Lower lobe of right lung (tissue), 2 donors: Measurements from ENCODE around the gene KCNE5. TPM values are rescaled to one million over a fixed set of nuclear protein-coding genes. Genes with fewer than 3 reads are reported as not detected.

ENCODE experiments used
- ATAC-seq, 2 donors: fragments of 200-7000 bp; cut with Tn5 transposase; one replicate each; pipeline ENCODE4 v1.9.1; 2020 to 2022; ENCODE audit warnings: mild to moderate bottlenecking in 2 of 2, moderate library complexity in 2 of 2
- DNase-seq: peaks from one replicate; pipeline ENCODE4 v3.0.0-alpha.2; 2020
- H3K27ac ChIP-seq: fragments of 200-600 bp; one replicate; pipeline ENCODE4 v1.8.0; 2022
- H3K27me3 ChIP-seq: fragments of 200-600 bp; one replicate; pipeline ENCODE4 v1.8.0; 2022; ENCODE audit warnings: low read depth
- H3K36me3 ChIP-seq: fragments of 200-600 bp; one replicate; pipeline ENCODE4 v1.8.0; 2022; ENCODE audit warnings: mild to moderate bottlenecking
- H3K4me1 ChIP-seq: fragments of 200-600 bp; one replicate; pipeline ENCODE4 v1.8.0; 2022
- H3K4me3 ChIP-seq: fragments of 200-600 bp; one replicate; pipeline ENCODE4 v1.8.0; 2022; ENCODE audit warnings: mild to moderate bottlenecking
- H3K9me3 ChIP-seq: fragments of 200-600 bp; one replicate; pipeline ENCODE4 v1.8.0; 2022
- CTCF ChIP-seq: fragments of 200-600 bp; IDR thresholded peaks from one replicate; pipeline ENCODE4 v1.8.0; 2022; ENCODE audit warnings: antibody characterized with exemption, mild to moderate bottlenecking
- intact Hi-C: fragments of 100-400 bp; cut with DNase I; formaldehyde crosslinking; loops from one replicate; pipeline ENCODE4 v1.11.0; 2022
- total RNA-seq: library from RNA; stranded (reverse); fragmentation: NEBNext Ultra II Directional; extraction: Animal tissue kit (Norgen Biotek cat#: 25700); gene quantifications from one replicate; pipeline ENCODE4 v1.2.1, GENCODE V29; 2021
- donor health status: DM: no; HTN: yes; CAD: no; lungs with severe emphysema.

The KCNE5 gene
- total RNA-seq, 1 donor from 2014 or later, result not detected

- intact Hi-C loops, result no loop called here
- no peaks in the 10 kb centered on the region for H3K36me3 ChIP-seq
These were observed 2.7 kb downstream of the KCNE5 start for GRCh38 chrX:109622270-109622669.

GRCh38 chrX:109619771-109620170 lies 5.2 kb downstream of the KCNE5 start:
- no peaks in the 10 kb centered on the region for H3K4me1 ChIP-seq
- intact Hi-C loops, result no loop called here
- DNase-seq (no peak), ATAC-seq (no peak)
- H3K9me3 ChIP-seq, result no peaks in the 10 kb centered on the region
- no peak overlapping the region for H3K4me3 ChIP-seq
- TF ChIP-seq CTCF, result no peak
- H3K27ac ChIP-seq, result no peak overlapping the region
- no peaks in the 10 kb centered on the region for H3K27me3 ChIP-seq
- H3K36me3 ChIP-seq, result no peaks in the 10 kb centered on the region

More at GRCh38 chrX:109622270-109622669, 2.7 kb downstream of the KCNE5 start:
- no peak for ATAC-seq
- DNase-seq, result no peak
- Histone ChIP-seq H3K9me3 (no peaks in the 10 kb centered on the region), H3K4me3 (no peak overlapping the region), H3K27ac (no peak overlapping the region), H3K4me1 (no peaks in the 10 kb centered on the region), H3K27me3 (no peaks in the 10 kb centered on the region)
- no peak for TF ChIP-seq CTCF

GRCh38 chrX:109614951-109615350 lies 10.0 kb downstream of the KCNE5 start:
- no peak for TF ChIP-seq CTCF
- intact Hi-C loops, result no loop called here
- H3K27me3 ChIP-seq, result no peaks in the 10 kb centered on the region
- ATAC-seq (no peak), DNase-seq (no peak)
- H3K9me3 ChIP-seq, result no peaks in the 10 kb centered on the region
- H3K27ac ChIP-seq, result no peak overlapping the region
- no peak overlapping the region for H3K4me3 ChIP-seq
- no peaks in the 10 kb centered on the region for H3K4me1 ChIP-seq
- H3K36me3 ChIP-seq, result no peaks in the 10 kb centered on the region

- Histone ChIP-seq H3K9me3 (no peaks in the 10 kb centered on the region), H3K27ac (no peak overlapping the region), H3K4me1 (no peaks in the 10 kb centered on the region), H3K27me3 (no peaks in the 10 kb centered on the region), H3K4me3 (no peak overlapping the region), H3K36me3 (no peaks in the 10 kb centered on the region)
- TF ChIP-seq CTCF, result no peak
- intact Hi-C loops, result no loop called here
- DNase-seq (no peak), ATAC-seq (no peak)
These were observed 23.5 kb downstream of the KCNE5 start for GRCh38 chrX:109601486-109601885.

GRCh38 chrX:109600237-109600651 lies 24.7 kb downstream of the KCNE5 start:
- Histone ChIP-seq H3K4me3 (no peak overlapping the region), H3K4me1 (no peaks in the 10 kb centered on the region), H3K9me3 (no peaks in the 10 kb centered on the region), H3K36me3 (no peaks in the 10 kb centered on the region), H3K27me3 (no peaks in the 10 kb centered on the region), H3K27ac (no peak overlapping the region)
- no peak for TF ChIP-seq CTCF
- intact Hi-C loops, result no loop called here
- ATAC-seq (peak in 1 of 2 donors; percentile 39), DNase-seq (no peak)

- no peaks in the 10 kb centered on the region for H3K27me3 ChIP-seq
- intact Hi-C loops, result no loop called here
- ATAC-seq (no peak), DNase-seq (no peak)
- H3K4me1 ChIP-seq, result no peaks in the 10 kb centered on the region
- H3K4me3 ChIP-seq, result no peak overlapping the region
- no peaks in the 10 kb centered on the region for H3K36me3 ChIP-seq
- H3K27ac ChIP-seq, result no peak overlapping the region
- TF ChIP-seq CTCF, result no peak
- no peaks in the 10 kb centered on the region for H3K9me3 ChIP-seq
These were observed 29.0 kb downstream of the KCNE5 start for GRCh38 chrX:109596015-109596414.
